ENCODE measurements around the gene KLF17.
"Not testable (repeated sequence)": the region's sequence is repeated elsewhere in the genome, so short reads cannot be mapped to it uniquely, and the experiment has no call there.

The KLF17 gene

GRCh38 chr1:44129616-44130500, 11.2 kb downstream of the KLF17 start:
- Mint-ChIP-seq H3K36me3 (peaks cover 4% of the 10 kb centered on the region), H3K9me3 (ENCODE audit: low read depth) (no peaks in the 10 kb centered on the region), H3K4me1 (ENCODE audit: low read depth) (no peaks in the 10 kb centered on the region), H3K27ac (no peak overlapping the region), H3K27me3 (peaks cover 17% of the 10 kb centered on the region), H3K4me3 (no peak overlapping the region)

GRCh38 chr1:44131411-44131810, 12.8 kb downstream of the KLF17 start:
- H3K27ac Mint-ChIP-seq, result no peak overlapping the region
- no peaks in the 10 kb centered on the region for H3K4me1 Mint-ChIP-seq (ENCODE audit: low read depth)
- peaks cover 4% of the 10 kb centered on the region for H3K36me3 Mint-ChIP-seq
- H3K9me3 Mint-ChIP-seq (ENCODE audit: low read depth), result no peaks in the 10 kb centered on the region
- H3K27me3 Mint-ChIP-seq, result peaks cover 13% of the 10 kb centered on the region
- no peak overlapping the region for H3K4me3 Mint-ChIP-seq

- H3K27ac Mint-ChIP-seq, result no peak overlapping the region
- no peak overlapping the region for H3K4me3 Mint-ChIP-seq
- peaks cover 10% of the 10 kb centered on the region for H3K27me3 Mint-ChIP-seq
- H3K4me1 Mint-ChIP-seq (ENCODE audit: low read depth), result no peaks in the 10 kb centered on the region
- H3K36me3 Mint-ChIP-seq, result peaks cover 4% of the 10 kb centered on the region
- H3K9me3 Mint-ChIP-seq (ENCODE audit: low read depth), result no peaks in the 10 kb centered on the region
Measured at GRCh38 chr1:44134071-44134920, 15.7 kb downstream of the KLF17 start.

- peaks cover 4% of the 10 kb centered on the region for H3K36me3 Mint-ChIP-seq
- H3K4me3 Mint-ChIP-seq, result no peak overlapping the region
- H3K9me3 Mint-ChIP-seq (ENCODE audit: low read depth), result no peaks in the 10 kb centered on the region
Measured at GRCh38 chr1:44135886-44136285, 17.3 kb downstream of the KLF17 start.

GRCh38 chr1:44138239-44138638, 19.6 kb downstream of the KLF17 start:
- Mint-ChIP-seq H3K36me3 (peaks cover 2% of the 10 kb centered on the region), H3K27me3 (peaks cover 7% of the 10 kb centered on the region), H3K9me3 (ENCODE audit: low read depth) (no peaks in the 10 kb centered on the region), H3K4me1 (ENCODE audit: low read depth) (no peaks in the 10 kb centered on the region), H3K27ac (no peak overlapping the region), H3K4me3 (no peak overlapping the region)

More at GRCh38 chr1:44135886-44136285, 17.3 kb downstream of the KLF17 start:
- Mint-ChIP-seq H3K27ac (no peak overlapping the region), H3K27me3 (peaks cover 8% of the 10 kb centered on the region), H3K4me1 (ENCODE audit: low read depth) (no peaks in the 10 kb centered on the region)

- not testable (repeated sequence) for H3K27ac Mint-ChIP-seq; H3K36me3 Mint-ChIP-seq; H3K9me3 Mint-ChIP-seq (ENCODE audit: low read depth); H3K4me1 Mint-ChIP-seq (ENCODE audit: low read depth); H3K4me3 Mint-ChIP-seq; H3K27me3 Mint-ChIP-seq
Measured at GRCh38 chr1:44139565-44139964, 20.9 kb downstream of the KLF17 start.

GRCh38 chr1:44141531-44141930, 22.9 kb downstream of the KLF17 start, which contains the start of gene KLF18:
Gene KLF18, minus strand, starts transcription at chr1:44141631. Its CDS starts 0 bp downstream, at chr1:44141631.
- Mint-ChIP-seq H3K27ac (no peak within 1 kb of the TSS), H3K36me3 (peaks cover 11% of the 10 kb centered on the region), H3K9me3 (ENCODE audit: low read depth) (peaks cover 17% of the 10 kb centered on the region), H3K27me3 (peaks cover 5% of the 10 kb centered on the region), H3K4me1 (ENCODE audit: low read depth) (no peaks in the 10 kb centered on the region), H3K4me3 (no peak within 1 kb of the TSS)

GRCh38 chr1:44144962-44145756, 26.5 kb downstream of the KLF17 start:
- H3K36me3 Mint-ChIP-seq, result peaks cover 11% of the 10 kb centered on the region

GRCh38 chr1:44146536-44147361, 28.1 kb downstream of the KLF17 start:
- Mint-ChIP-seq H3K36me3 (peaks cover 11% of the 10 kb centered on the region), H3K27me3 (no peaks in the 10 kb centered on the region), H3K4me1 (ENCODE audit: low read depth) (no peaks in the 10 kb centered on the region), H3K4me3 (no peak overlapping the region), H3K9me3 (ENCODE audit: low read depth) (peaks cover 17% of the 10 kb centered on the region), H3K27ac (no peak overlapping the region)

More at GRCh38 chr1:44144962-44145756, 26.5 kb downstream of the KLF17 start:
- Mint-ChIP-seq H3K4me1 (ENCODE audit: low read depth) (no peaks in the 10 kb centered on the region), H3K27ac (no peak overlapping the region), H3K4me3 (no peak overlapping the region), H3K27me3 (no peaks in the 10 kb centered on the region), H3K9me3 (ENCODE audit: low read depth) (peaks cover 17% of the 10 kb centered on the region)

GRCh38 chr1:44147582-44147981, 29.0 kb downstream of the KLF17 start:
- Mint-ChIP-seq H3K27ac (no peak overlapping the region), H3K4me3 (no peak overlapping the region), H3K9me3 (ENCODE audit: low read depth) (peaks cover 17% of the 10 kb centered on the region), H3K4me1 (ENCODE audit: low read depth) (no peaks in the 10 kb centered on the region), H3K27me3 (peaks cover 2% of the 10 kb centered on the region), H3K36me3 (peaks cover 11% of the 10 kb centered on the region)

- H3K27me3 Mint-ChIP-seq, result peaks cover 3% of the 10 kb centered on the region
- H3K36me3 Mint-ChIP-seq, result peaks cover 2% of the 10 kb centered on the region
- no peaks in the 10 kb centered on the region for H3K4me1 Mint-ChIP-seq (ENCODE audit: low read depth)
- H3K27ac Mint-ChIP-seq, result peak overlapping the region; percentile 5
- H3K4me3 Mint-ChIP-seq, result no peak overlapping the region
- no peaks in the 10 kb centered on the region for H3K9me3 Mint-ChIP-seq (ENCODE audit: low read depth)
Measured at GRCh38 chr1:44151332-44151731, 32.7 kb downstream of the KLF17 start.

- Mint-ChIP-seq H3K9me3 (ENCODE audit: low read depth) (no peaks in the 10 kb centered on the region), H3K4me1 (ENCODE audit: low read depth) (no peaks in the 10 kb centered on the region), H3K27ac (no peak overlapping the region), H3K27me3 (peaks cover 3% of the 10 kb centered on the region), H3K36me3 (no peaks in the 10 kb centered on the region), H3K4me3 (no peak overlapping the region)
Measured at GRCh38 chr1:44151808-44152207, 33.2 kb downstream of the KLF17 start.

- Mint-ChIP-seq H3K9me3 (ENCODE audit: low read depth) (no peaks in the 10 kb centered on the region), H3K36me3 (no peaks in the 10 kb centered on the region), H3K27me3 (peaks cover 3% of the 10 kb centered on the region), H3K27ac (no peak overlapping the region), H3K4me3 (no peak overlapping the region), H3K4me1 (ENCODE audit: low read depth) (no peaks in the 10 kb centered on the region)
Measured at GRCh38 chr1:44152692-44153091, 34.1 kb downstream of the KLF17 start.

GRCh38 chr1:44154049-44154448, 35.4 kb downstream of the KLF17 start:
- Mint-ChIP-seq H3K4me3 (no peak overlapping the region), H3K4me1 (ENCODE audit: low read depth) (no peaks in the 10 kb centered on the region), H3K27me3 (peaks cover 3% of the 10 kb centered on the region), H3K36me3 (no peaks in the 10 kb centered on the region), H3K9me3 (ENCODE audit: low read depth) (no peaks in the 10 kb centered on the region), H3K27ac (no peak overlapping the region)

Measured in activated naive CD8-positive, alpha-beta T cell (primary cell).